Embryonic facial prominence (tissue), 1 donor: ENCODE data around the gene LRRC59.
"Not testable (repeated sequence)": the region's sequence is repeated elsewhere in the genome, so short reads cannot be mapped to it uniquely, and the experiment has no call there.

Source experiments
- DNase-seq: peaks from one replicate; pipeline ENCODE4 v3.0.0-alpha.2; 2016; ENCODE audit errors: extremely low spot score

The LRRC59 gene

GRCh38 chr17:50347117-50347893 is 50.0 kb downstream of the LRRC59 start:
- DNase-seq = no peak

- no peak for DNase-seq
Measured at GRCh38 chr17:50346313-50347116, 50.8 kb downstream of the LRRC59 start.

GRCh38 chr17:50345432-50346312 is 51.7 kb downstream of the LRRC59 start, which contains the start of gene XYLT2:
Gene XYLT2, plus strand, starts transcription at chr17:50346126. Its CDS starts 15 bp downstream, at chr17:50346141.
- peak; percentile 58 for DNase-seq

GRCh38 chr17:50344731-50345365 is 52.5 kb downstream of the LRRC59 start:
- no peak for DNase-seq

GRCh38 chr17:50339381-50339780 is 57.9 kb downstream of the LRRC59 start:
- no peak for DNase-seq

- no peak for DNase-seq
Measured at GRCh38 chr17:50338645-50339044, 58.7 kb downstream of the LRRC59 start.

GRCh38 chr17:50337956-50338355 is 59.4 kb downstream of the LRRC59 start:
- no peak for DNase-seq

GRCh38 chr17:50333291-50334057 is 63.8 kb downstream of the LRRC59 start:
- not testable (repeated sequence) for DNase-seq

- DNase-seq = no peak
Measured at GRCh38 chr17:50332196-50332595, 65.1 kb downstream of the LRRC59 start.
